Esophagus muscularis mucosa (tissue), 3 donors: ENCODE data around the gene ARNT2.

Source experiments
- POLR2A ChIP-seq: fragments of 450-650 bp; IDR thresholded peaks from one replicate; pipeline ENCODE4 v1.6.1; 2017; ENCODE audit warnings: antibody characterized with exemption, moderate library complexity, mild to moderate bottlenecking, low read depth
- POLR2AphosphoS5 ChIP-seq, 2 donors: sonication (generic); formaldehyde crosslinking; IDR thresholded peaks; one replicate each; pipeline ENCODE4 v1.6.1; 2017; ENCODE audit warnings: antibody characterized with exemption in 2 of 2
- TF ChIP-seq, protein P1 (sequence below), 3 experiments: fragments of 200-600 bp in 2 of 3; fragments of 450-650 bp in 1 of 3; sonication (generic) in 2 of 3; IDR thresholded peaks; one replicate each; pipeline ENCODE4 v1.5.1; 2017 to 2019; ENCODE audit warnings: antibody characterized with exemption in 3 of 3, mild to moderate bottlenecking in 2 of 3, moderate library complexity in 1 of 3

- TF ChIP-seq, protein P1, sequence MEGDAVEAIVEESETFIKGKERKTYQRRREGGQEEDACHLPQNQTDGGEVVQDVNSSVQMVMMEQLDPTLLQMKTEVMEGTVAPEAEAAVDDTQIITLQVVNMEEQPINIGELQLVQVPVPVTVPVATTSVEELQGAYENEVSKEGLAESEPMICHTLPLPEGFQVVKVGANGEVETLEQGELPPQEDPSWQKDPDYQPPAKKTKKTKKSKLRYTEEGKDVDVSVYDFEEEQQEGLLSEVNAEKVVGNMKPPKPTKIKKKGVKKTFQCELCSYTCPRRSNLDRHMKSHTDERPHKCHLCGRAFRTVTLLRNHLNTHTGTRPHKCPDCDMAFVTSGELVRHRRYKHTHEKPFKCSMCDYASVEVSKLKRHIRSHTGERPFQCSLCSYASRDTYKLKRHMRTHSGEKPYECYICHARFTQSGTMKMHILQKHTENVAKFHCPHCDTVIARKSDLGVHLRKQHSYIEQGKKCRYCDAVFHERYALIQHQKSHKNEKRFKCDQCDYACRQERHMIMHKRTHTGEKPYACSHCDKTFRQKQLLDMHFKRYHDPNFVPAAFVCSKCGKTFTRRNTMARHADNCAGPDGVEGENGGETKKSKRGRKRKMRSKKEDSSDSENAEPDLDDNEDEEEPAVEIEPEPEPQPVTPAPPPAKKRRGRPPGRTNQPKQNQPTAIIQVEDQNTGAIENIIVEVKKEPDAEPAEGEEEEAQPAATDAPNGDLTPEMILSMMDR (IDR thresholded peaks at IDR 0.05) = no peak
- TF ChIP-seq POLR2AphosphoS5 (IDR thresholded peaks at IDR 0.05) = no peak
- TF ChIP-seq POLR2A = no peak
These were observed 158.7 kb downstream of the ARNT2 start for GRCh38 chr15:80562846-80563245.
